Large intestine (tissue), 3 donors: ENCODE results near the gene HLCS. TPM values are rescaled to one million over a fixed set of nuclear protein-coding genes. Genes with fewer than 3 reads are reported as not detected.

Experiments
- DNase-seq, 2 donors: peaks; one replicate each; pipeline versions ENCODE4 v3.0.0 to v3.0.0-alpha.2; 2013
- H3K27ac ChIP-seq: one replicate; pipeline ENCODE4 v1.5.1; 2013; ENCODE audit warnings: low read length
- H3K27me3 ChIP-seq: 2 replicates; pipeline ENCODE4 v1.6.1; 2013; ENCODE audit warnings: low read length; ENCODE audit not compliant: control insufficient read depth, insufficient read depth
- H3K36me3 ChIP-seq: 2 replicates; pipeline ENCODE4 v1.6.1; 2013; ENCODE audit warnings: low read length; ENCODE audit not compliant: control insufficient read depth, insufficient read depth
- H3K4me1 ChIP-seq: one replicate; pipeline ENCODE4 v1.6.1; 2013; ENCODE audit warnings: low read length; ENCODE audit not compliant: control insufficient read depth, insufficient read depth
- H3K4me3 ChIP-seq: one replicate; pipeline ENCODE4 v1.5.1; 2013; ENCODE audit warnings: low read length
- H3K9me3 ChIP-seq: one replicate; pipeline ENCODE4 v1.6.1; 2013; ENCODE audit warnings: mild to moderate bottlenecking, low read depth, low read length, moderate library complexity; ENCODE audit not compliant: control insufficient read depth
- WGBS: methylation state at CpG from one replicate; pipeline ENCODE4 v1.1.5; 2013; ENCODE audit warnings: low lambda C conversion rate; ENCODE audit not compliant: insufficient coverage; 5-methylcytosine and 5-hydroxymethylcytosine counted together
- polyA plus RNA-seq: library from polyadenylated mRNA; unstranded; fragments of 120-200 nt; gene quantifications from one replicate; pipeline ENCODE4 v1.2.1, GENCODE V29; 2013

HLCS gene
- polyA plus RNA-seq, 1 donor = 12.5 TPM

DNA sequence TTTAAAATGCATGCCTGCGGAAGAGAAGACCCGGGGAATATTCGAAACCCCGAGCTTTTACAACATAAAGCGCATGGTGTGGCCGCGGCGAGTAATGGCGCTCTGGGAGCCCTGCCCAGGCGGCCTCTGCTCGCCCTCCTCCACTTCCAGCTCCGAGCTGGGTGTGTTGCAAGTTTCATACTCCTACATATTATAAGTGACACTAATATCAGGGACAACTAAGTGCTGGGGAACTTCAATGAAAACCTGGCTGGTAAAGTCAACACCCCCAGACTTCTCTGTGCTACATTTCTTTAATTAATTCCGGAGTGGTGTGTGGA is 255.8 kb downstream of the HLCS start:
- peak in 1 of 2 donors; percentile 47 for DNase-seq
- WGBS = no CpG with 5 or more reads among the region's 13 CpGs
- no peaks in the 10 kb centered on the region for H3K36me3 ChIP-seq
- H3K4me1 ChIP-seq = peaks cover 8% of the 10 kb centered on the region
- peaks cover 3% of the 10 kb centered on the region for H3K9me3 ChIP-seq
- no peak overlapping the region for H3K4me3 ChIP-seq
- no peak overlapping the region for H3K27ac ChIP-seq
- peaks cover 93% of the 10 kb centered on the region for H3K27me3 ChIP-seq

DNA sequence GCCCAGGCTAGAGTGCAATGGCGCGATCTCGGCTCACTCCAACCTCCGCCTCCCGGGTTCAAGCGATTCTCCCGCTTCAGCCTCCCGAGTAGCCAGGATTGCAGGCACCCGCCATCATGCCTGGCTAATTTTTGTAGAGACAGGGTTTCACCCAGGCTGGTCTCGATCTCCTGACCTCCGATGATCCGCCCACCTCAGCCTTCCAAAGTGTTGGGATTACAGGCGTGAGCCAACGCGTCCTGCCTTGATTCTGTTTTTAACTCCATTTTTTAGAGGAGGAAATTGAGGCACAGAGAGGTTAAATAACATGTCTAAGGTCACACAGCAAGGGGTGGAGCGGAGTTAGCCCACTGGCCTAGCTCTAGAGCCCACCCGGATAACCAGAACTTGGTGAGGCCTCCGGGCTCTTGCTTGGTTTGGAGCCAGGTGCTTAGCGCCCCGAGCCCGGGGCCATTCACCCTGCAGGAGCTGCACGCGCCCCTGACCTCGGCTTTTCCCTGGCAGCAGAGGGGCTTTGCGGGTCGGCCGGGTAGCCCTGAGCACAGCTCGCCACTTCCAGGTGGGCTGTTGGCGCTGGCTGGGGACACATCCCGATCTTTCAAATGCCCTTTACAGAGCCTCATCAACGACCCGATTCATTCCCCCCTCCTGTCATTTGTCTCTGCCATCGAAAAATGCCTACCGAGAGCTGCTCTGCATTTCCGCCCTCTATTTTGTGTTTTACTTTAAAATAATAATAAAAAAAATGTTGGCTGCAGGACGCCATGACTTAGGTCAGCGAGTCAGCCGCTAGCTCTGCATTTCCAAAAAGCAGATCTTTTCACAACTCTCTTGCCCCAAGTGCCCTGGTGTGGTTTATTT is 256.4 kb downstream of the HLCS start:
- Histone ChIP-seq H3K9me3 (peaks cover 3% of the 10 kb centered on the region), H3K4me1 (peaks cover 8% of the 10 kb centered on the region), H3K4me3 (no peak overlapping the region), H3K27me3 (peaks cover 97% of the 10 kb centered on the region), H3K27ac (no peak overlapping the region), H3K36me3 (no peaks in the 10 kb centered on the region)
- WGBS = no CpG with 5 or more reads among the region's 38 CpGs
- no peak for DNase-seq

DNA sequence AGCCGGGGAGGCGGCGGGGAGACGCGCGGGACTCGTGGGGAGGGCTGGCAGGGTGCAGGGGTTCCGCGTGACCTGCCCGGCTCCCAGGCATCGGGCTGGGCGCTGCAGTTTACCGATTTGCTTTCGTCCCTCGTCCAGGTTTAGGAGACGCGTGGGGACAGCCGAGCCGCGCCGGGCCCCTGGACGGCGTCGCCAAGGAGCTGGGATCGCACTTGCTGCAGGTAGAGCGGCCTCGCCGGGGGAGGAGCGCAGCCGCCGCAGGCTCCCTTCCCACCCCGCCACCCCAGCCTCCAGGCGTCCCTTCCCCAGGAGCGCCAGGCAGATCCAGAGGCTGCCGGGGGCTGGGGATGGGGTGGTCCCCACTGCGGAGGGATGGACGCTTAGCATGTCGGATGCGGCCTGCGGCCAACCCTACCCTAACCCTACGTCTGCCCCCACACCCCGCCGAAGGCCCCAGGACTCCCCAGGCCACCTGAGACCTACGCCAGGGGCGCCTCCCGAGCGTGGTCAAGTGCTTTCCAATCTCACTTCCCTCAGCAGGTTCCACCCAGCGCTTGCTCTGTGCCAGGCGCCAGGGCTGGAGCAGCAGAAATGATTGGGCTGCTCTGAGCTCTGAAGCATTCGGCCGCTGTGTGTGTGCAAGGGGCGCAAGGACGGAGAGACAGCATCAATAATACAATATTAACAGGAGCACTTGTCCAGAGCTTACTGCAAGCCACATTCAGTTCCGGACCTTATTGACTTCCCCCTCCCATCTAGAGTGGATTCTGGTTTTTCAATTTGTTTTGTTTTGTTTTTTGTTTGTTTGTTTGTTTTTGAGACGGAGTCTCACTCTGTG is 257.2 kb downstream of the HLCS start:
- Histone ChIP-seq H3K27ac (no peak overlapping the region), H3K4me3 (no peak overlapping the region), H3K36me3 (no peaks in the 10 kb centered on the region), H3K9me3 (peaks cover 8% of the 10 kb centered on the region), H3K27me3 (peaks cover 97% of the 10 kb centered on the region), H3K4me1 (peaks cover 8% of the 10 kb centered on the region)
- no CpG with 5 or more reads among the region's 55 CpGs for WGBS
- DNase-seq = peak in 1 of 2 donors; percentile 8

- DNase-seq = no peak
- no peak overlapping the region for H3K27ac ChIP-seq
Measured at GRCh38 chr21:36708286-36709029, 258.0 kb downstream of the HLCS start.

DNA sequence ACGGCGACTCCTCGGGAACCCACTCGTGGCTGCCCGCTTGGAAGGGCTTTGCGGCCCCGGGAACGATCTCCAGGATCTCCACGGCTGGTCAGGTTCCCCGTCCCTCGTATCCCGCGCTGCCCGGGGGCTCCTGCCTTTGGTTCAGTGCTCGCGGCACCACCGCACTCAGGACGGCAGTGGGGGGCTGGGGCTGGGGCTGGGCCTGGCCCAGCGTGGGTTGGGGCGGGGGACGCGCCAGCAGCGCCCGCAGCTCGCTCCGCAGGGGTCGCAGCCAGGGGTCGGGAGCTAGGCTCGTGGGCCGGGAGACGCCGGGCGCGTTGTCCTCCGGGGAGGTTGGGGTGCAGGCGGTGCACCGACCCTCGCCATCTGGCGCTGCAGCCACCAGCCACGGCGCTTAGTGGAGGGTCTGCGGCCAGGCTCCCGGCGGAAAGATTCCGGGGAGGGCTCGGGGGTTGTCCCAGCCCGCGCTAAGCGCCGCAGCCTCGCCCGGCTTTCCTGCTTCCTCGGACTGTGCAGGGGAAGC is 258.6 kb downstream of the HLCS start:
- Histone ChIP-seq H3K9me3 (peaks cover 8% of the 10 kb centered on the region), H3K27me3 (peaks cover 97% of the 10 kb centered on the region), H3K27ac (no peak overlapping the region), H3K36me3 (no peaks in the 10 kb centered on the region), H3K4me1 (peaks cover 8% of the 10 kb centered on the region), H3K4me3 (no peak overlapping the region)
- WGBS = no CpG with 5 or more reads among the region's 53 CpGs
- DNase-seq = no peak

More at GRCh38 chr21:36708286-36709029, 258.0 kb downstream of the HLCS start:
- WGBS = no CpG with 5 or more reads among the region's 44 CpGs
- Histone ChIP-seq H3K36me3 (no peaks in the 10 kb centered on the region), H3K27me3 (peaks cover 97% of the 10 kb centered on the region), H3K9me3 (peaks cover 8% of the 10 kb centered on the region), H3K4me1 (peaks cover 8% of the 10 kb centered on the region), H3K4me3 (no peak overlapping the region)

- H3K4me3 ChIP-seq = no peak overlapping the region
- H3K4me1 ChIP-seq = peaks cover 8% of the 10 kb centered on the region
- H3K36me3 ChIP-seq = no peaks in the 10 kb centered on the region
- DNase-seq = peak in 1 of 2 donors; percentile 14
- H3K27ac ChIP-seq = no peak overlapping the region
- WGBS = no CpG with 5 or more reads among the region's 32 CpGs
- peaks cover 97% of the 10 kb centered on the region for H3K27me3 ChIP-seq
- peaks cover 8% of the 10 kb centered on the region for H3K9me3 ChIP-seq
Measured at GRCh38 chr21:36706951-36707762, 259.3 kb downstream of the HLCS start.

- Histone ChIP-seq H3K27me3 (peaks cover 100% of the 10 kb centered on the region), H3K4me1 (peaks cover 8% of the 10 kb centered on the region), H3K36me3 (no peaks in the 10 kb centered on the region), H3K27ac (no peak overlapping the region), H3K9me3 (peaks cover 8% of the 10 kb centered on the region), H3K4me3 (no peak overlapping the region)
- DNase-seq = no peak
- 0% methylated on average over 5 of the region's 13 CpGs for WGBS
Measured at GRCh38 chr21:36706482-36706852, 260.0 kb downstream of the HLCS start.

DNA sequence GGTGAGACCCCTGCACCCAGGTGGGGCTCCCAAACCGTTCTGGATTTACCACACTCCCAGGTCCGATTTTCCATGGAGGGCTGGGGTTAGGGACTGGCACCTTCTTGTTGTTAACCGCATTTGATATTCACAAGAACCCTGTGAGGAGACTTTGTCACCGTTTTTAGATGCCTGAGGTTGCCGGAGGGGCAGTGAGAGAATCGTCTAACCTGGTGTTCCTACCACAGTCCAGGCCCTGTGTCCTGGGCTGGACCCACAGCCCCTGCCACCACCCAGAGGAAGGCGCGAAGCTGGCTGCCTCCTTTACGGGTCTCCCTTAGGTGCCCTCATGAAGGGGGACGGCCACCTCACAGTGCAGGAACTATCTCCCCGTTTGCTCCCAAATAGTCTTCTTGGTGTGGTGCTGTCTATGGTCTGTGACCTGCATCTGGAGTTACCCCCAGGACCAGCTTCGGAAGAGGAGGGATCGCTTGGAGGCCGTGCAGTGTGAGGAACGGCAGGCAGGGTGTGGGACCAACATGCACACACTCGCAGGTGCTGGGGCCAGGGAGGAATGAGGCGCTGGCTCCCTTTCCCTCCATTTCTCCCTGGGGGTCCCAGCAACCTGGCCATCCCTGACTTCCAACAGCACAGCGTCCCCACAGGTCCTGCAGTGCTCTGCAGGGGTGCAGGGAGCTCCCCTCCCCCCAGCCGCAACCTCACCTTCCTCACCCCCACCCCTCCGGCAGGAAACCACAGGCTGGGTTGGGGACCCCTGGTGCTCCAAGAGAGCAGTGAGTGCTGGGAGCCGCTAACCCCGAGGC is 260.6 kb downstream of the HLCS start:
- Histone ChIP-seq H3K27me3 (peaks cover 100% of the 10 kb centered on the region), H3K4me1 (peaks cover 11% of the 10 kb centered on the region), H3K36me3 (no peaks in the 10 kb centered on the region), H3K4me3 (no peak overlapping the region), H3K9me3 (peaks cover 11% of the 10 kb centered on the region), H3K27ac (no peak overlapping the region)
- DNase-seq = peak in 1 of 2 donors; percentile 9
- WGBS = no CpG with 5 or more reads among the region's 22 CpGs
